AG04449 (cell line): ENCODE results near the gene ARFGAP1.
A peak's percentile ranks its signal among the peaks of the same experiment; 100 is the strongest.

Source experiments
- CTCF ChIA-PET: fragments of 350-600 bp; formaldehyde crosslinking; extraction: SDS; loops from one replicate; lab custom pipeline; 2021; ENCODE audit warnings: antibody characterized with exemption; lab: Yijun Ruan, JAX
- POLR2A ChIA-PET: fragments of 400-600, 350-600 bp; formaldehyde crosslinking; extraction: SDS; loops from one replicate; lab custom pipeline; 2020; ENCODE audit warnings: antibody characterized with exemption, inconsistent platforms; lab: Yijun Ruan, JAX
- DNase-seq: peaks from one replicate; pipeline ENCODE4 v3.0.0-alpha.2; 2010; ENCODE audit warnings: low read depth, low spot score
- H3K4me3 ChIP-seq: 2 replicates; pipeline ENCODE4 v1.5.1; 2011; ENCODE audit warnings: low read depth, mild to moderate bottlenecking, control low read depth, low read length
- CTCF ChIP-seq: IDR thresholded peaks from one replicate; pipeline ENCODE4 v1.5.1; 2011; ENCODE audit warnings: mild to moderate bottlenecking, moderate library complexity, low read length, control low read depth, inconsistent platforms; ENCODE audit not compliant: insufficient read depth; ENCODE audit errors: missing control alignments

ARFGAP1 gene

GRCh38 chr20:63272105-63273058, at the start of gene ARFGAP1:
TSS of gene ARFGAP1 (plus strand) at chr20:63272813. CDS start at chr20:63275581, 2,768 bp downstream.
- ChIA-PET POLR2A (interaction anchor here (0.7 to 1.4 kb wide), 8 partner anchors 12 to 249 kb away, joined by 3 to 5 read pairs (median 4); partner anchors contain the start of gene PPDPF), CTCF (interaction anchor here (0.8 to 16.0 kb wide), 10 partner anchors 8 to 105 kb away, joined by 3 to 142 read pairs (median 4); no protein-coding TSS in a partner anchor)
- TF ChIP-seq CTCF, result no peak
- DNase-seq, result peak; percentile 19
- peak within 1 kb of the TSS; percentile 94 for H3K4me3 ChIP-seq

- H3K4me3 ChIP-seq, result no peak overlapping the region
- ChIA-PET CTCF (interaction anchor here (0.8 to 6.9 kb wide), 40 partner anchors 10 to 898 kb away, joined by 3 to 142 read pairs (median 6); partner anchors contain the start of genes ARFGAP1, BIRC7, COL20A1 and NKAIN4), POLR2A (interaction anchor here (1.1 to 1.8 kb wide), 4 partner anchors 9 to 86 kb away, joined by 3 to 6 read pairs (median 4); partner anchors contain the start of gene ARFGAP1)
- no peak for DNase-seq
- TF ChIP-seq CTCF, result peak; percentile 70
These were observed 49.3 kb upstream of the ARFGAP1 start for GRCh38 chr20:63223121-63223825.

GRCh38 chr20:63223826-63224207, 48.8 kb upstream of the ARFGAP1 start:
- no peak overlapping the region for H3K4me3 ChIP-seq
- no peak for DNase-seq
- ChIA-PET CTCF (interaction anchor here (0.8 to 6.9 kb wide), 38 partner anchors 11 to 897 kb away, joined by 3 to 142 read pairs (median 6); partner anchors contain the start of genes ARFGAP1, BIRC7, COL20A1 and NKAIN4), POLR2A (interaction anchor here (0.8 to 1.8 kb wide), 5 partner anchors 9 to 85 kb away, joined by 3 to 6 read pairs (median 4); partner anchors contain the start of gene ARFGAP1)
- TF ChIP-seq CTCF, result no peak

- POLR2A ChIA-PET, result interaction anchor here (0.8 to 1.8 kb wide), 4 partner anchors 8 to 84 kb away, joined by 3 to 6 read pairs (median 4); partner anchors contain the start of gene ARFGAP1
- H3K4me3 ChIP-seq, result no peak overlapping the region
- peak; percentile 18 for TF ChIP-seq CTCF
- no peak for DNase-seq
- CTCF ChIA-PET, result interaction anchor here (1.0 to 6.9 kb wide), 25 partner anchors 11 to 312 kb away, joined by 3 to 142 read pairs (median 10); partner anchors contain the start of genes ARFGAP1, BIRC7, COL20A1 and NKAIN4
These were observed 48.1 kb upstream of the ARFGAP1 start for GRCh38 chr20:63224412-63225081.

GRCh38 chr20:63225082-63225454, 47.5 kb upstream of the ARFGAP1 start:
- ChIA-PET POLR2A (no interaction called here), CTCF (interaction anchor here (1.6 to 6.9 kb wide), 10 partner anchors 11 to 157 kb away, joined by 3 to 142 read pairs (median 61); partner anchors contain the start of genes ARFGAP1, BIRC7, COL20A1 and NKAIN4)
- no peak for DNase-seq
- no peak for TF ChIP-seq CTCF
- H3K4me3 ChIP-seq, result no peak overlapping the region
